ENCODE measurements around the gene LRP1B.

Gene LRP1B

DNA sequence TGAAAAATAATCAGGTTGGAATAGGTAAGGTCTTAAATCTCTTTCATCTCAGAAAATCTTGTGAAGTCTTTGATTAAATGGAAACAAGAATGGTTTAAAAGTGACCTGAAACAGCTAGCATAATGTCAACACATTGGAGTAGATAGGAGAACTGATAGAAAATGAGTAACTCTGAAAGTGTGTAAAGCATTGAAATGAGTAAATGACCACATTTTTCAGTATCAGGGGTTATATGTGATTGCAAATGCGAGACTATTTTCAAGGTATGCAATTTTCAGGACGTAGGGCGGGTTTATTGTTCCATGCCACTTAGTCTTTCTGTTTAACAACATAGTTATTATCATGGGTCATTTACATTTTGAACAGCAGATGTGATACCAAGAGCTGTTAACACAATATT is 1383.2 kb downstream of the LRP1B start:
- TF ChIP-seq ZNF274 (IDR thresholded peaks at IDR 0.05; ENCODE audit: low read depth, low read length), result no peak
- H3K4me3 ChIP-seq (ENCODE audit: low read length), result no peak overlapping the region

DNA sequence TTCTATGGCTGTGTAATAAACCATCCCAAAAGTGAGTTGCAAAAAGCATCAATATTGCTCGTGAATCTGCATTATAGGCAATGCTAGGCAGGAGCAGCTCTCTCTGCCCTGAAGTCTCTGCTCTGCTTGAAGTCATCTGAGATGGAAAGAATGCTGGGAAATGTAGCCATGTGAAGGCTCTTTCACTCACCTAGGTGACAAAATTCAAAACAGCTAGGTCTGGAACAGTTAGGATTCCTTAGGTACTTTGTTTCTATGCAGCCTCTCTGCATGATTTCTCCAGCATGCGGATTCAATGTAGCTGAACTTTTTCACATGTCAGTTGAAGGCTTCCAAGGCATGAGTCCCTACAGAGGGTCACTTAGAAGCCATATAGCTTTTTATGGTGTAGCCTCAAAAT is 1383.7 kb downstream of the LRP1B start:
- no peak overlapping the region for H3K4me3 ChIP-seq (ENCODE audit: low read length)
- no peak for TF ChIP-seq ZNF274 (IDR thresholded peaks at IDR 0.05; ENCODE audit: low read depth, low read length)

DNA sequence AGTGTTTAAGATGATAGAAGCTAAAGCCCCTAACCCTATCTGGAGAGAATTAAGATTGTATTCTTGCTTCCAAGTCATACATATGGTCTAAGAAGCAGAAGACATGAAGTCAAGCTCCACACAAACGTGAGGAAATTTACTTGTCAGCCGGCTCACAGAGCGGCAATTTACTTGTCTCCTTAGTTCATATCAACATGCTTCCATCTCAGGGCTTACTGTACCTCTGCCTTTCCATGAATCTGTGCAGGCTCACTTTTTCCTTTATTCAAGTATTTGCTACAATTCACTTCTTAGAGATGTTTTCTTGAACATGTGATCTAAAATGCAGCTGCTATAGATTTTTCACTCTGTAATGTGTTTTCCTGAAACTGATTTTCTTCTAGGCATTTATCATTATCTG is 1386.4 kb downstream of the LRP1B start:
- no peak overlapping the region for H3K4me3 ChIP-seq (ENCODE audit: low read length)
- TF ChIP-seq ZNF274 (IDR thresholded peaks at IDR 0.05; ENCODE audit: low read depth, low read length), result no peak

DNA sequence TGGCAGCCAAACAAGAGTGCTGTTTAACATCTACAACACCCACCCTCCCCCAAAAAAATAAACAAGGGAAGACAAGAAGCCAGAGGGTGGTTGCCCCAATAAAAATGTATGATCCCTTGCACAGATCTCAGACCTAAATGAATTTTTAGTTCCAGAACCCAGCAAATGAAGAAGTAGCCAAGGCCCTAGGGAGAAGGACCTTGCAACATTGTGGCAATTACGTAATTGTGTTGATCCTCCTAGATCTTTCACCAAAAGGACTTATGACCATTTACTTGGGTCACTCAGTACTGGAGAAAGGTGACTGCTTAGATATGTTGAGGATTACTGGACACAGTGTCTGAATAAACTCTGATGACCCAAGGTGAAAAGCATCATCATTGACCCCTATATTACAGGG is 1393.8 kb downstream of the LRP1B start:
- H3K4me3 ChIP-seq (ENCODE audit: low read length), result no peak overlapping the region
- no peak for TF ChIP-seq ZNF274 (IDR thresholded peaks at IDR 0.05; ENCODE audit: low read depth, low read length)

DNA sequence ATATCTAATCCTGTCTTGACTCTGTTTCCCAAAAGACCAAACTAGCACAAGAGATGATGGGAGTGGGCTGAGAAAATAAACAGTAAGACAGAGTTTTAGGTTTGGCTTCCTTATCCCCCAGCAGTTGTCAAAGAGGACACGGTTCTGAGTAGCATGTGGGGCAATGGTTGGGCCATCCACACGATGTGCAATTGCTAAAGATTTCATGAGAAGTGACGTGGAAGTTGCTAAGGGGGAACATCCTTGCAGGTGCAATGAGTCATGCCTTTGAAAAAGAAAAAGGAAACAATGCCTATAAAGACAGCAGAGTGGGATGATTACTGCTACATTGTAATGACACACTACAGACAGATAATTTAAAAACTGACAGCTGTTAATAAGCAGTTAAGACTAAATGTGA is 1395.8 kb downstream of the LRP1B start:
- no peak overlapping the region for H3K4me3 ChIP-seq (ENCODE audit: low read length)
- no peak for TF ChIP-seq ZNF274 (IDR thresholded peaks at IDR 0.05; ENCODE audit: low read depth, low read length)

DNA sequence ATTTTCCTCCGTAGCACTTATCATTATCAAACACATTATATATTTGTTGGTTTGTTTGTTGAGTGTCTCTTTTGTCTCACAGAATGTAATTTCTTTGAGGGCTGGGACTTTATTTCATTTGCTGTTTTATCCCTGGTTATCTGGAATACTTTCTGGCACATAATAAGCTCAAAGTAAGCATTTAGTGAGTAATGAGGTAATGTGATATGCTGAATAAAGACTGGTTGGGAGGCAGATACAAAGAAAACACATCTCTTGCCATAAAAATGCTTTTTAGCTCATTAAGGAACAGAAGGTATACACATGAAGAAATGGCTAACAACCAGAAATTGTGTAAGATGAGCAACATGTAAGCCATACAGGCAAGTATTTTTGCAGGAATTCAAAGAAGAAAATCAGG is 1411.8 kb downstream of the LRP1B start:
- no peak for TF ChIP-seq ZNF274 (IDR thresholded peaks at IDR 0.05; ENCODE audit: low read depth, low read length)
- H3K4me3 ChIP-seq (ENCODE audit: low read length), result no peak overlapping the region

DNA sequence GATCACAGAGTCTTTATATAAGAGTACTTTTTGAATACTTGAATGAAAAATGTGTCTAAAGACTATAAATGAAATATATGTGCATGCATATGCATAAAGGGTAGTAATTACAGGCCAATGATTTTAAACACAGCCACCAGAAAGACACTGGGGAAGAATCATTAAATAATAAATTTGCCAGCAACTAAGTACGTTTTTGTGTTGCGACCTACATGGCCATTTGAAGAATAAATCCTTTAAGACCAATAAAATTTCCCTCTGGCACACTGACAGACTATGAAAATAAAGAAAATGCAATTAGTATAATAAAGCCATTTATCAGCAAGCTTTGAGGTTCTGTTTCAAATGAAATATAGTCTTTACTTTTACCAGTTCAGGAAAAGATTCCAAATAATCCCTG is 1413.3 kb downstream of the LRP1B start:
- TF ChIP-seq ZNF274 (IDR thresholded peaks at IDR 0.05; ENCODE audit: low read depth, low read length), result no peak
- no peak overlapping the region for H3K4me3 ChIP-seq (ENCODE audit: low read length)

DNA sequence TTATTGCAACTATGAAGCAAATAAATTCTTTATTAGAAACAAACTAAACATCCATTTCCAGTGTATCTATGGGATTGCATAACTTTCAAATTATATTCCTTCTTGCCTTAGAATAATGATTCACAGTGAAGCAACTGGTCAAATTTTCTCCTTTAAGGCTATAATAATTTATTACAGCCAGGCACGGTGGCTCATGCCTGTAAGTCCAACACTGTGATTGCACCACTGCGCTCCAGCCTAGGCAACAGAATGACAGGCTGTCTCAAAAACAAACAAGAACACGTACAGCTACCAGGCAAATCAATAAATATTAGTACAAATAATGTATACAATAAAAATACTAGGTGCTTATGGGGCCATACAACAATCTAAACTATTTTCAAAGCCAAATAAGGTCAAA is 1416.2 kb downstream of the LRP1B start:
- no peak for TF ChIP-seq ZNF274 (IDR thresholded peaks at IDR 0.05; ENCODE audit: low read depth, low read length)
- H3K4me3 ChIP-seq (ENCODE audit: low read length), result no peak overlapping the region

DNA sequence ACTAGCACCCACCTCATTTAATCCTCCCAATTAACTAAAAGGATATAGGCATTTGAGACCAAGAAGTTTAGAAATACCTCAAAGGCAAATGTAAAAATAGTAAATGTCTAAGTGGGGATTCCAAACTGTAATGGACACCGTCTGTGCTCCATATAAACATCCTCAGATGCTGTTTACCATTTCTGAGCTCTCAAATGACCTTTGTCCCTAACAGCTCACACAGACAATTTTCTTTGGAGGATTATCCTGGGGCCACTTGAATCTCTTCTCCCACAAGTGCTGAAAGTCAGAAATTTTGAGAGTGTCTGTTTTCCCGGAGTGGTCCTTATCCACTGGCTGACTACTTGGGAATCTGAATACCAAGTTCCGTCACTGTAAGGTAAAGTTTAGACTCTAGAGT is 1418.9 kb downstream of the LRP1B start:
- TF ChIP-seq ZNF274 (IDR thresholded peaks at IDR 0.05; ENCODE audit: low read depth, low read length), result no peak
- H3K4me3 ChIP-seq (ENCODE audit: low read length), result no peak overlapping the region

DNA sequence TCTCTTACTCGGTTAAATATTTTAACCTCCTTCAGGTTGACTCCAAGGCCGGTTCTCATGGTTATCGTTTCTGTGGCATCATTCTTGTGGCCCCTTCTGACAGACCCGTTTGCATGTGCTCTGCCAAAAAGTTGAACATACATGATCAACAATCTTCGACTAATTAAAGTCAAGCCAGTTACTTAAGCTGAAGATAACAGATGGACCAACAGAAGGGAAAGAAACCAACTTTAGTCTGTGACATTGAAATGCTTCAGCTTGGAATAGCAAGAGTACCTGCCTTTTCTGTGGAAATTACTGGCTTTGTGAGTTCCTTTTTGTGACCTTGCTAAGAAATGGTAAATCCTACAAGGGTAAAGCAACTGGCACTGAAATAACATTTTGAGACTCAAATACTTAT is 1429.1 kb downstream of the LRP1B start:
- H3K4me3 ChIP-seq (ENCODE audit: low read length), result no peak overlapping the region
- TF ChIP-seq ZNF274 (IDR thresholded peaks at IDR 0.05; ENCODE audit: low read depth, low read length), result no peak

DNA sequence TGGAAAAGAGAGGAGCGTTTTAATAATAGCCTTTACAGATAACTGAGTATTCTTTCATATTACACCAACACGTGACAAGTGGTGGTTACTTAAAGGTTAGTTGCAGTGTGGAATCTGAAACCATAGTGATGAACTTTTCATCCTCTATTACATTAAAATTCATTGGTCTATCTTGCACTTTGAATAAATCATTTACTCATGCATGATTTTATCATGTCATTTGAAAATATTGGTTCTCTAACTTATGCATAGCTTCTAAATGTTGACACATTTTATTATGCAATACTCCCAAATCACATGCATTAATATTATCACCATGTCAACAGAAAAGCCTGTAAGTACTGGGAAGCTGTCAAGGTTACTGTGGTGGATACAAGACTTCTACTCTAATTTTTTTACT is 1432.2 kb downstream of the LRP1B start:
- no peak for TF ChIP-seq ZNF274 (IDR thresholded peaks at IDR 0.05; ENCODE audit: low read depth, low read length)
- no peak overlapping the region for H3K4me3 ChIP-seq (ENCODE audit: low read length)

DNA sequence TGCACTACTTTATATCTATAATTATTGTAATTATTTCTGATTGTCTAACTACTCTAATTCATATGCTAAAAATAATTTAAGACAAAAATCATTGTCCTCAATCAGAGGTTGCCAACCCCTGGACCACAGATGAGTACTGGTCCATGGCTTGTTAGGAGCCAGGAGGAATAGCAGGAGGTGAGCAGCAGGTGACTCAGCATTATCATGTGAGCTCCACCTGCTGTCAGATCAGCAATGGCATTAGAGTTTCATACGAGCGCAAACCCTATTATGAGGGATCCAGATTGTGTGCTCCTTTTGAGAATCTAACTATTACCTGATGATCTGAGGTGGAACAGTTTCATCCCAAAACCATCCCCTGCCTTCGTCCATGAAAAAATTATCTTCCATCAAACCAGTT is 1434.4 kb downstream of the LRP1B start:
- no peak for TF ChIP-seq ZNF274 (IDR thresholded peaks at IDR 0.05; ENCODE audit: low read depth, low read length)
- no peak overlapping the region for H3K4me3 ChIP-seq (ENCODE audit: low read length)

DNA sequence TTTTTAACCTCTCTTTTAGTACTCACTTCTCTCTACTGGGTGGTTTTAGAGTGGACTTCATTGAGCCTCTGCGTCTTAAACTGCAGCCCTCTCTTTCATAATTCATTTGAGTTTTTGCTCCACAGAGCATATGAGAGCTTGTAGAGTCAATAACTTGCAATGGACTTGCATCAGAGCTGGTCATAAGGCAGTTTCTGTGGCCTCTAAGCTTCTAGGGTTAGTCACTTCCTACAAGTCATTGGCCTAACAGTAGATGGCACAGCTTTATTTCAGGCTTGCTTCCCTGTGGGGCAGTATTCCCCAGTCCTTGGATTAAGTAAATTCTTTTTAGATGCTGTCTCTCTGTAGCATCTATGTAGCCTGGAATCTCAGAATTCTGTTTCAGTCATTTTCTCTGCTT is 1435.7 kb downstream of the LRP1B start:
- H3K4me3 ChIP-seq (ENCODE audit: low read length), result no peak overlapping the region
- TF ChIP-seq ZNF274 (IDR thresholded peaks at IDR 0.05; ENCODE audit: low read depth, low read length), result no peak

DNA sequence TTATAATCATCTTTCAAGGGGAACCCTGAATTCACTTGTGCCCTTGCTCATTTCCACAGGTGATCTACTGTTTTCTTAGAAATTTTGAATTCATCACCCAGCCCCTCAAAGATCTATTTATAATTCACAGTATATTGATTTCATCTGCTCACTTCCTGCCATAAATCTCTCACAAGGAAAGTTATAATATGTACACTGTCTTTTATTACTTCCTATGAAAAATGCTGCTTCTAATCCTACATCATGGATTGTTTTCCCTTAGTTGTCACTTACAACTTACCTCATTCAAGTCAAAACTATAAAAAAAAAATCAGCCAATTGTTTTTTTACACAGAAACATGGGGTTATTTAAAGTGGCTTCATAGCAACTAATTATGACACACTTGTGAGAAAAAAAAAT is 1443.0 kb downstream of the LRP1B start:
- no peak for TF ChIP-seq ZNF274 (IDR thresholded peaks at IDR 0.05; ENCODE audit: low read depth, low read length)
- no peak overlapping the region for H3K4me3 ChIP-seq (ENCODE audit: low read length)

DNA sequence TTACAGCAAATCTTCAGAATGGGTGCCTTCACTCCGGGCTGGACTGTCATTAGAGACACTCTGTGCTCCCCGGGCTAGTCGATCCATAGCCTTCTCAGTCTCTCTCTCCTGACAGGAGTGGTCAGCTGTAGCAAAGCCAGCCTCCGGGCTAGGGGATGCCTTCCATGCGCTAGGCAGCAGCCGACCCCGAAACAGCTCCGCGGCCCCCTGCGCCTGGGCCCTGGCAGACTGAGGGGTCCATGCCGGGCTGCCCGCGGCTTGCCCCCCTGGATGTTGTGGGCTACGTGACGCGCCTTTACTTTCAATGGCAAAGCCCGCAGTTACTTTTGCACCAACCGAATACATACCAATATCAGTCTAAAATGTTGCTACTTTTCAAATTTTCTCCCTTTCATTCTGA is 1447.2 kb downstream of the LRP1B start:
- TF ChIP-seq ZNF274 (IDR thresholded peaks at IDR 0.05; ENCODE audit: low read depth, low read length), result no peak
- no peak overlapping the region for H3K4me3 ChIP-seq (ENCODE audit: low read length)

DNA sequence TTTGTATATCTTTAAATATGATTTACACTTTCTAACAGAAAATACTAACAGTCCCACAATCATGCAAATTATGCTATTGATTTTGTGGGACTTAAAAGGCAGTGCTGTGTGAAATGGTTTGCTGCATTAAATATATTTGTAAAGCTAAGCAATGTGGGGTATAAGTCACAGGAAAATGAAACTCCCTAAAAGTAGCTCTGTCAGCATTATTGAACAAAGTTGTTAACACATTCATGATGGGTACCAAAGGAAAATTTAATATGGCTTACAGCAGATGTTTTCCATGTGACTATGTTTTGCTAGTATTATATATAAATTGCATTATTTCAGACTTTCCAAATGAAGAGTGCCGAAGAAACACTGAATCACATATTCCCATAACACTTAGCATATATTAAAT is 1450.0 kb downstream of the LRP1B start:
- no peak overlapping the region for H3K4me3 ChIP-seq (ENCODE audit: low read length)
- TF ChIP-seq ZNF274 (IDR thresholded peaks at IDR 0.05; ENCODE audit: low read depth, low read length), result no peak

DNA sequence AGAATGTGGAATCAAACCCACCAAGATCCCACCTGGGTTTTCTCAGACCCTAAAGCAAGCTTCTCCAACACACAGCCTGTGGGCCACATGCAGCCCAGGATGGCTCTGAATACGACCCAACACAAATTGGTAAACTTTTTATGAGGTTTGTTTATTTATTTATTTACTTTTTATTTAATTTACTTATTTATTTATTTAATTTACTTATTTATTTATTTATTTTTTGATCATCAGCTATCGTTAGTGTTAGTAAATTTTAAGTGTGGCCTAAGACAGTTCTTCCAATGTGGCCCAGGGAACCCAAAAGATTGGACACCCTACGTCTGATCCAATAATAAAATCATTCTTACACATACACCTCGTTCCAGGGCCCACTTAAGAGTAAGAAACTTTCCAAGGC is 1451.1 kb downstream of the LRP1B start:
- no peak overlapping the region for H3K4me3 ChIP-seq (ENCODE audit: low read length)
- no peak for TF ChIP-seq ZNF274 (IDR thresholded peaks at IDR 0.05; ENCODE audit: low read depth, low read length)

Measured in GM08714 (cell line).